GM12864 (cell line): ENCODE results near the gene MMP23B.

Source experiments
- DNase-seq: peaks from one replicate; pipeline ENCODE4 v3.0.0-alpha.2; 2011; ENCODE audit warnings: low read depth
- H3K4me3 ChIP-seq: 2 replicates; pipeline ENCODE4 v1.5.1; 2011; ENCODE audit warnings: mild to moderate bottlenecking, low read depth, low read length, control low read depth
- CTCF ChIP-seq: IDR thresholded peaks from 2 replicates; pipeline ENCODE4 v1.5.1; 2011; ENCODE audit warnings: low read depth, mild to moderate bottlenecking, moderate library complexity, low read length, control low read depth, inconsistent platforms; ENCODE audit errors: missing control alignments

Gene MMP23B

GRCh38 chr1:1616045-1616790, 15.8 kb upstream of the MMP23B start:
- no peak for DNase-seq
- no peak for TF ChIP-seq CTCF

GRCh38 chr1:1616838-1617237, 15.1 kb upstream of the MMP23B start:
- peak overlapping the region; percentile 90 for H3K4me3 ChIP-seq
- TF ChIP-seq CTCF: no peak
- DNase-seq: no peak

More at GRCh38 chr1:1616045-1616790, 15.8 kb upstream of the MMP23B start:
- H3K4me3 ChIP-seq: peak overlapping the region; percentile 90

GRCh38 chr1:1617516-1617915, 14.5 kb upstream of the MMP23B start:
- no peak overlapping the region for H3K4me3 ChIP-seq
- DNase-seq: no peak
- no peak for TF ChIP-seq CTCF

- TF ChIP-seq CTCF: no peak
- no peak for DNase-seq
- no peak overlapping the region for H3K4me3 ChIP-seq
Measured at GRCh38 chr1:1617925-1618324, 14.0 kb upstream of the MMP23B start.

- no peak for TF ChIP-seq CTCF
Measured at GRCh38 chr1:1618396-1619068, 13.4 kb upstream of the MMP23B start.

GRCh38 chr1:1619917-1620361, 12.0 kb upstream of the MMP23B start:
- DNase-seq: no peak
- TF ChIP-seq CTCF: peak; percentile 30
- no peak overlapping the region for H3K4me3 ChIP-seq

More at GRCh38 chr1:1618396-1619068, 13.4 kb upstream of the MMP23B start:
- no peak for DNase-seq
- H3K4me3 ChIP-seq: no peak overlapping the region
